SK-N-SH (cell line): Measurements from ENCODE around the gene P2RY14. TPM values are rescaled to one million over a fixed set of nuclear protein-coding genes. Genes with fewer than 3 reads are reported as not detected.
A peak's percentile ranks its signal among the peaks of the same experiment; 100 is the strongest.

Source experiments
- CTCF ChIA-PET: fragments of 300-600, 350-600 bp; formaldehyde crosslinking; extraction: SDS; loops from one replicate; lab custom pipeline; 2021; lab: Yijun Ruan, JAX
- POLR2A ChIA-PET: fragments of 350-600 bp; sonication (Branson Sonifier 250); formaldehyde crosslinking; extraction: SDS; loops from one replicate; lab custom pipeline; 2020; ENCODE audit warnings: antibody characterized with exemption, inconsistent platforms; lab: Yijun Ruan, JAX
- DNase-seq: peaks from one replicate; pipeline ENCODE4 v3.0.0; 2012
- H2AFZ ChIP-seq: fragments of 200-600 bp; sonication (generic); 2 replicates; pipeline ENCODE4 v1.8.1; 2016; ENCODE audit warnings: antibody characterized with exemption, mild to moderate bottlenecking, low read depth
- H3F3A ChIP-seq: fragments of 200-600 bp; sonication (generic); replicated peaks from 2 replicates; pipeline ENCODE3; 2016; ENCODE audit warnings: antibody characterized with exemption, mild to moderate bottlenecking; ENCODE audit not compliant: insufficient read depth
- H3K27ac ChIP-seq, 2 experiments: fragments of 200-500 bp in 1 of 2; fragments of 200-600 bp in 1 of 2; sonication (Bioruptor generic) in 1 of 2; sonication (generic), shearing (Covaris generic) in 1 of 2; 2 replicates each; pipeline versions ENCODE4 v1.5.1 to v1.6.1; 2014 to 2016; ENCODE audit warnings: low read depth in 2 of 2, inconsistent platforms in 1 of 2, low read length in 1 of 2, mild to moderate bottlenecking in 1 of 2, mixed read lengths in 1 of 2
- H3K27me3 ChIP-seq: fragments of 200-600 bp; sonication (generic), shearing (Covaris generic); 2 replicates; pipeline ENCODE4 v1.6.1; 2016; ENCODE audit warnings: mixed run types; ENCODE audit not compliant: insufficient read depth
- H3K36me3 ChIP-seq, 2 experiments: fragments of 200-500 bp in 1 of 2; fragments of 200-600 bp in 1 of 2; sonication (Bioruptor generic) in 1 of 2; sonication (generic) in 1 of 2; replicated peaks in 1 of 2; 2 replicates each; pipeline versions ENCODE3 to v1.5.1; 2014 to 2016; ENCODE audit warnings: low read length in 1 of 2, mild to moderate bottlenecking in 1 of 2; ENCODE audit not compliant: insufficient read depth in 2 of 2, control insufficient read depth in 1 of 2
- H3K4me1 ChIP-seq, 2 experiments: fragments of 200-500 bp in 1 of 2; fragments of 200-600 bp in 1 of 2; sonication (Bioruptor generic) in 1 of 2; sonication (generic), shearing (Covaris generic) in 1 of 2; 2 replicates each; pipeline versions ENCODE4 v1.5.1 to v1.6.1; 2014 to 2016; ENCODE audit warnings: low read depth in 1 of 2, low read length in 1 of 2, mixed run types in 1 of 2; ENCODE audit not compliant: insufficient read depth in 2 of 2, control insufficient read depth in 1 of 2
- H3K4me2 ChIP-seq: fragments of 200-600 bp; sonication (generic), shearing (Covaris generic); 2 replicates; pipeline ENCODE4 v1.6.1; 2017; ENCODE audit warnings: mixed run types
- H3K4me3 ChIP-seq, 2 experiments: fragments of 200-500 bp in 1 of 2; fragments of 200-600 bp in 1 of 2; sonication (Bioruptor generic) in 1 of 2; sonication (generic), shearing (Covaris generic) in 1 of 2; 2 replicates each; pipeline versions ENCODE4 v1.5.1 to v1.8.1; 2014 to 2016; ENCODE audit warnings: low read depth in 2 of 2, inconsistent platforms in 1 of 2, low read length in 1 of 2, mild to moderate bottlenecking in 1 of 2, mixed read lengths in 1 of 2, moderate library complexity in 1 of 2
- H3K79me2 ChIP-seq: fragments of 200-600 bp; sonication (generic); 2 replicates; pipeline ENCODE4 v1.8.1; 2017; ENCODE audit warnings: mild to moderate bottlenecking; ENCODE audit not compliant: insufficient read depth
- H3K9ac ChIP-seq: fragments of 200-600 bp; sonication (generic); 2 replicates; pipeline ENCODE4 v1.6.1; 2017; ENCODE audit warnings: mixed run types
- H3K9me2 ChIP-seq: fragments of 200-600 bp; sonication (generic); 2 replicates; pipeline ENCODE4 v1.6.1; 2017; ENCODE audit warnings: mixed run types
- H3K9me3 ChIP-seq: fragments of 200-600 bp; sonication (generic); 2 replicates; pipeline ENCODE4 v1.6.1; 2017; ENCODE audit warnings: mixed run types, mild to moderate bottlenecking, moderate library complexity
- H4K20me1 ChIP-seq: fragments of 200-600 bp; sonication (generic); 2 replicates; pipeline ENCODE4 v1.6.1; 2017; ENCODE audit warnings: mild to moderate bottlenecking, mixed run types; ENCODE audit not compliant: insufficient read depth
- CTCF ChIP-seq: fragments of 200-600 bp; sonication (generic); IDR thresholded peaks from 2 replicates; pipeline ENCODE4 v1.6.1; 2017; ENCODE audit warnings: antibody characterized with exemption, mild to moderate bottlenecking, moderate library complexity
- ELF1 ChIP-seq: IDR thresholded peaks from 2 replicates; pipeline ENCODE4 v1.4.0; 2012
- EZH2phosphoT487 ChIP-seq: fragments of 200-600 bp; sonication (generic); IDR thresholded peaks from 2 replicates; pipeline ENCODE4 v1.6.1; 2017; ENCODE audit warnings: low read depth, mixed run types, mild to moderate bottlenecking, antibody characterized with exemption, moderate library complexity, borderline replicate concordance
- FOXM1 ChIP-seq: IDR thresholded peaks from 2 replicates; pipeline ENCODE4 v1.4.0; 2012; ENCODE audit warnings: low read depth, mild to moderate bottlenecking
- GABPA ChIP-seq: IDR thresholded peaks from 2 replicates; pipeline ENCODE4 v1.4.0; 2012; ENCODE audit warnings: low read depth, mild to moderate bottlenecking
- MXI1 ChIP-seq: IDR thresholded peaks from 2 replicates; pipeline ENCODE4 v1.6.1; 2012; ENCODE audit warnings: mild to moderate bottlenecking, low read depth, low read length, improper control_type of control experiment
- POLR2AphosphoS5 ChIP-seq: IDR thresholded peaks from 2 replicates; pipeline ENCODE4 v1.6.1; 2012; ENCODE audit warnings: low read depth, low read length
- RAD21 ChIP-seq: IDR thresholded peaks from 2 replicates; pipeline ENCODE4 v1.6.1; 2012; ENCODE audit warnings: mild to moderate bottlenecking, low read length
- RCOR1 ChIP-seq: fragments of 150-350 bp; IDR thresholded peaks from 2 replicates; pipeline ENCODE4 v1.6.1; 2017; ENCODE audit warnings: antibody characterized with exemption, low read length
- REST ChIP-seq: IDR thresholded peaks from 2 replicates; pipeline ENCODE4 v1.6.1; 2012; ENCODE audit warnings: mild to moderate bottlenecking, low read depth, low read length, moderate library complexity
- RFX5 ChIP-seq: IDR thresholded peaks from 2 replicates; pipeline ENCODE4 v1.6.1; 2012; ENCODE audit warnings: mild to moderate bottlenecking, improper control_type of control experiment, low read length
- SIN3A ChIP-seq: IDR thresholded peaks from 2 replicates; pipeline ENCODE4 v1.6.1; 2012; ENCODE audit warnings: low read depth, mild to moderate bottlenecking, low read length, moderate library complexity, borderline replicate concordance
- SMC3 ChIP-seq: IDR thresholded peaks from 2 replicates; pipeline ENCODE4 v1.6.1; 2012; ENCODE audit warnings: low read depth, low read length, improper control_type of control experiment
- TAF1 ChIP-seq: IDR thresholded peaks from 2 replicates; pipeline ENCODE4 v1.6.1; 2012; ENCODE audit warnings: low read depth, mild to moderate bottlenecking, low read length, moderate library complexity, borderline replicate concordance
- TCF12 ChIP-seq: IDR thresholded peaks from 2 replicates; pipeline ENCODE4 v1.4.0; 2012
- TEAD4 ChIP-seq: IDR thresholded peaks from 2 replicates; pipeline ENCODE4 v1.4.0; 2012; ENCODE audit warnings: mild to moderate bottlenecking, borderline replicate concordance; ENCODE audit not compliant: insufficient read depth
- YY1 ChIP-seq: IDR thresholded peaks from 2 replicates; pipeline ENCODE4 v1.4.0; 2012; ENCODE audit warnings: low read depth, mild to moderate bottlenecking
- WGBS: methylation state at CpG from one replicate; pipeline ENCODE4 v1.1.6; 2017; ENCODE audit warnings: low lambda C conversion rate; 5-methylcytosine and 5-hydroxymethylcytosine counted together
- polyA plus RNA-seq, 3 experiments: library from polyadenylated mRNA; depleted of rRNA; stranded (reverse); fragments of >200 nt; gene quantifications; 2 replicates each; pipeline ENCODE4 v1.2.3, GENCODE V29; 2012
- TF ChIP-seq, protein P1 (sequence below): fragments of 150-350 bp; IDR thresholded peaks from 2 replicates; pipeline ENCODE4 v1.6.1; 2017; ENCODE audit warnings: antibody characterized with exemption, low read length, low read depth, borderline replicate concordance
- TF ChIP-seq, protein P2 (sequence below): IDR thresholded peaks from 2 replicates; pipeline ENCODE4 v1.4.0; 2012; ENCODE audit warnings: low read depth
- TF ChIP-seq, protein P3 (sequence below): IDR thresholded peaks from 2 replicates; pipeline ENCODE4; 2012
- TF ChIP-seq, protein P4 (sequence below): IDR thresholded peaks from 2 replicates; pipeline ENCODE4 v1.4.0; 2012; ENCODE audit warnings: low read depth, borderline replicate concordance

Gene P2RY14
- polyA plus RNA-seq, 1 of the 3 experiments (the other 2 are of a cell fraction), result not detected

GRCh38 chr3:151166161-151166560 lies 112.2 kb downstream of the P2RY14 start:
- 50% methylated on average over 3 of the region's 3 CpGs for WGBS
- CTCF ChIA-PET, result interaction anchor here (3.1 to 6.5 kb wide), 3 partner anchors 23 to 112 kb away, joined by 9 to 106 read pairs (median 32); partner anchors contain the start of gene P2RY14
- POLR2A ChIA-PET, result no interaction called here
- Histone ChIP-seq H2AFZ (no peak overlapping the region), H3K36me3 (no peaks in the 10 kb centered on the region), H3K4me2 (no peak overlapping the region), H3K79me2 (no peaks in the 10 kb centered on the region), H3K27me3 (peaks cover 5% of the 10 kb centered on the region; the same call in 1 of the 2 replicates), H3F3A (no peaks in the 10 kb centered on the region), H3K4me1 (no peaks in the 10 kb centered on the region; a peak in 1 of 4 replicates), H3K9me2 (no peaks in the 10 kb centered on the region), H3K9ac (no peak overlapping the region), H3K4me3 (no peak overlapping the region), H4K20me1 (no peaks in the 10 kb centered on the region), H3K27ac (no peak overlapping the region), H3K9me3 (no peaks in the 10 kb centered on the region)
- TF ChIP-seq SIN3A, result no peak
- no peak for TF ChIP-seq RFX5
- TF ChIP-seq TEAD4, result no peak
- TF ChIP-seq FOXM1, result no peak
- TF ChIP-seq ELF1, result no peak
- no peak for TF ChIP-seq YY1
- 0 out of 2 replicates have a peak, but pooled peaks have one; percentile 10 for TF ChIP-seq RAD21
- TF ChIP-seq, protein P1, sequence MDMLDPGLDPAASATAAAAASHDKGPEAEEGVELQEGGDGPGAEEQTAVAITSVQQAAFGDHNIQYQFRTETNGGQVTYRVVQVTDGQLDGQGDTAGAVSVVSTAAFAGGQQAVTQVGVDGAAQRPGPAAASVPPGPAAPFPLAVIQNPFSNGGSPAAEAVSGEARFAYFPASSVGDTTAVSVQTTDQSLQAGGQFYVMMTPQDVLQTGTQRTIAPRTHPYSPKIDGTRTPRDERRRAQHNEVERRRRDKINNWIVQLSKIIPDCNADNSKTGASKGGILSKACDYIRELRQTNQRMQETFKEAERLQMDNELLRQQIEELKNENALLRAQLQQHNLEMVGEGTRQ, result no peak
- no peak for TF ChIP-seq MXI1
- no peak for TF ChIP-seq REST
- no peak for TF ChIP-seq GABPA
- TF ChIP-seq, protein P2, sequence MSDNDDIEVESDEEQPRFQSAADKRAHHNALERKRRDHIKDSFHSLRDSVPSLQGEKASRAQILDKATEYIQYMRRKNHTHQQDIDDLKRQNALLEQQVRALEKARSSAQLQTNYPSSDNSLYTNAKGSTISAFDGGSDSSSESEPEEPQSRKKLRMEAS, result no peak
- TF ChIP-seq, protein P3, sequence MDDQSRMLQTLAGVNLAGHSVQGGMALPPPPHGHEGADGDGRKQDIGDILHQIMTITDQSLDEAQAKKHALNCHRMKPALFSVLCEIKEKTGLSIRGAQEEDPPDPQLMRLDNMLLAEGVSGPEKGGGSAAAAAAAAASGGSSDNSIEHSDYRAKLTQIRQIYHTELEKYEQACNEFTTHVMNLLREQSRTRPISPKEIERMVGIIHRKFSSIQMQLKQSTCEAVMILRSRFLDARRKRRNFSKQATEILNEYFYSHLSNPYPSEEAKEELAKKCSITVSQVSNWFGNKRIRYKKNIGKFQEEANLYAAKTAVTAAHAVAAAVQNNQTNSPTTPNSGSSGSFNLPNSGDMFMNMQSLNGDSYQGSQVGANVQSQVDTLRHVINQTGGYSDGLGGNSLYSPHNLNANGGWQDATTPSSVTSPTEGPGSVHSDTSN, result no peak
- TF ChIP-seq, protein P4, sequence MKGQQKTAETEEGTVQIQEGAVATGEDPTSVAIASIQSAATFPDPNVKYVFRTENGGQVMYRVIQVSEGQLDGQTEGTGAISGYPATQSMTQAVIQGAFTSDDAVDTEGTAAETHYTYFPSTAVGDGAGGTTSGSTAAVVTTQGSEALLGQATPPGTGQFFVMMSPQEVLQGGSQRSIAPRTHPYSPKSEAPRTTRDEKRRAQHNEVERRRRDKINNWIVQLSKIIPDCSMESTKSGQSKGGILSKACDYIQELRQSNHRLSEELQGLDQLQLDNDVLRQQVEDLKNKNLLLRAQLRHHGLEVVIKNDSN, result no peak
- no peak for TF ChIP-seq RCOR1
- no peak for TF ChIP-seq POLR2AphosphoS5
- TF ChIP-seq TCF12, result no peak
- TF ChIP-seq CTCF, result peak; percentile 42; the same call in 1 of the 2 replicates
- TF ChIP-seq TAF1, result no peak
- TF ChIP-seq SMC3, result 0 out of 2 replicates have a peak, but pooled peaks have one; percentile 4
- no peak for TF ChIP-seq EZH2phosphoT487
- DNase-seq, result no peak
